B cell (primary cell): Measurements from ENCODE around the gene STMN1. TPM values are rescaled to one million over a fixed set of nuclear protein-coding genes. Genes with fewer than 3 reads are reported as not detected.
A peak's percentile ranks its signal among the peaks of the same experiment; 100 is the strongest.

Source experiments
- ATAC-seq: fragments of 200-7000 bp; cut with Tn5 transposase; one replicate; pipeline ENCODE4 v1.10.0; 2021; ENCODE audit warnings: low read depth, mild to moderate bottlenecking, moderate number of reproducible peaks, moderate library complexity
- CTCF ChIA-PET: fragments of 350-600 bp; sonication (Branson Sonifier 250); formaldehyde crosslinking; loops from one replicate; lab custom pipeline; 2021; ENCODE audit warnings: antibody characterized with exemption, inconsistent platforms; lab: Charles Lee
- POLR2A ChIA-PET: fragments of 350-600 bp; sonication (Branson Sonifier 250); formaldehyde crosslinking; loops from one replicate; lab custom pipeline; 2021; ENCODE audit warnings: antibody characterized with exemption; lab: Charles Lee
- DNase-seq: peaks from one replicate; pipeline ENCODE4 v3.0.0; 2013
- H2AFZ ChIP-seq: 2 replicates; pipeline ENCODE4 v1.6.1; 2012; ENCODE audit warnings: mild to moderate bottlenecking, low read depth, low read length; ENCODE audit not compliant: insufficient read depth, poor library complexity, severe bottlenecking
- H3K27ac ChIP-seq, 2 donors: 1 replicate in 1 of 2; 2 replicates in 1 of 2; pipeline ENCODE4 v1.5.1; 2012 to 2013; ENCODE audit warnings: low read length in 2 of 2, mild to moderate bottlenecking in 2 of 2, moderate library complexity in 1 of 2
- H3K27me3 ChIP-seq, 4 experiments: fragments of 200-600 bp in 1 of 4; sonication (generic) in 1 of 4; replicated peaks in 1 of 4; 1 replicate in 2 of 4; 2 replicates in 2 of 4; pipeline versions ENCODE4 v1.6.1 to v1.7.0; 2013 to 2016; ENCODE audit warnings: low read length in 3 of 4, mild to moderate bottlenecking in 2 of 4, mixed read lengths in 1 of 4, moderate library complexity in 1 of 4; ENCODE audit not compliant: insufficient read depth in 4 of 4, control insufficient read depth in 3 of 4; ENCODE audit errors: control extremely low read depth in 1 of 4
- H3K36me3 ChIP-seq, 2 experiments: replicated peaks in 1 of 2; 1 replicate in 1 of 2; 2 replicates in 1 of 2; pipeline versions ENCODE4 v1.6.1 to v1.7.1; 2013; ENCODE audit warnings: low read length in 1 of 2; ENCODE audit not compliant: insufficient read depth in 2 of 2, control insufficient read depth in 1 of 2; ENCODE audit errors: control extremely low read depth in 1 of 2, extremely low read depth in 1 of 2
- H3K4me1 ChIP-seq, 2 donors: fragments of 200-600 bp in 1 of 2; sonication (generic) in 1 of 2; 1 replicate in 1 of 2; 2 replicates in 1 of 2; pipeline versions ENCODE4 v1.5.1 to v1.6.1; 2013 to 2017; ENCODE audit warnings: low read length in 2 of 2; ENCODE audit not compliant: control insufficient read depth in 2 of 2, insufficient read depth in 2 of 2
- H3K4me2 ChIP-seq: replicated peaks from 2 replicates; pipeline ENCODE3; 2012; ENCODE audit warnings: mild to moderate bottlenecking, low read depth, low read length; ENCODE audit not compliant: poor library complexity, severe bottlenecking
- H3K4me3 ChIP-seq, 5 experiments: fragments of 200-600 bp in 1 of 5; sonication (generic) in 1 of 5; 1 replicate in 3 of 5; 2 replicates in 2 of 5; pipeline versions ENCODE4 v1.5.1 to v1.7.0; 2011 to 2016; ENCODE audit warnings: low read length in 4 of 5, mild to moderate bottlenecking in 4 of 5, low read depth in 2 of 5, control low read depth in 1 of 5, moderate library complexity in 1 of 5; ENCODE audit not compliant: insufficient read depth in 1 of 5; ENCODE audit errors: control extremely low read depth in 1 of 5, extremely low read depth in 1 of 5
- H3K79me2 ChIP-seq: fragments of 200-600 bp; sonication (generic); one replicate; pipeline ENCODE4 v1.6.0; 2016; ENCODE audit warnings: low read length; ENCODE audit not compliant: control insufficient read depth, insufficient read depth
- H3K9ac ChIP-seq: fragments of 200-600 bp; sonication (generic); 2 replicates; pipeline ENCODE4 v1.6.1; 2017; ENCODE audit warnings: mild to moderate bottlenecking, low read length, moderate library complexity
- H3K9me3 ChIP-seq, 3 donors: one replicate each; pipeline versions ENCODE4 v1.6.1 to v1.7.1; 2013; ENCODE audit warnings: low read length in 2 of 3; ENCODE audit not compliant: control insufficient read depth in 2 of 3, insufficient read depth in 1 of 3; ENCODE audit errors: control extremely low read depth in 1 of 3
- H4K20me1 ChIP-seq: 2 replicates; pipeline ENCODE4 v1.6.0; 2012; ENCODE audit warnings: mild to moderate bottlenecking, low read length; ENCODE audit not compliant: insufficient read depth, control insufficient read depth, poor library complexity, severe bottlenecking
- H3K27ac Mint-ChIP-seq: one replicate; pipeline ENCODE4 v1.8.0; 2021; ENCODE audit warnings: mixed read lengths
- H3K27me3 Mint-ChIP-seq: one replicate; pipeline ENCODE4 v1.8.0; 2021; ENCODE audit warnings: mixed read lengths
- H3K4me1 Mint-ChIP-seq: one replicate; pipeline ENCODE4 v1.8.0; 2021; ENCODE audit warnings: mixed read lengths
- H3K4me3 Mint-ChIP-seq: one replicate; pipeline ENCODE4 v1.8.0; 2021; ENCODE audit warnings: mixed read lengths
- H3K9me3 Mint-ChIP-seq: one replicate; pipeline ENCODE4 v1.8.0; 2022; ENCODE audit warnings: mixed read lengths; ENCODE audit not compliant: insufficient read depth
- EZH2 ChIP-seq: IDR thresholded peaks from 2 replicates; pipeline ENCODE4 v1.6.1; 2012; ENCODE audit warnings: borderline replicate concordance, low read depth, mild to moderate bottlenecking, moderate library complexity, low read length; ENCODE audit not compliant: insufficient read depth, poor library complexity, severe bottlenecking
- WGBS: methylation state at CpG from one replicate; pipeline ENCODE4 v1.1.5; 2013; ENCODE audit warnings: missing lambda C conversion rate; ENCODE audit not compliant: insufficient coverage; 5-methylcytosine and 5-hydroxymethylcytosine counted together
- intact Hi-C: fragments of 100-400 bp; cut with micrococcal nuclease; formaldehyde crosslinking; loops from one replicate; pipeline ENCODE4 v1.10.0; 2022
- polyA plus RNA-seq: library from polyadenylated mRNA; depleted of rRNA; stranded (reverse); fragments of >200 nt; gene quantifications from 2 replicates; pipeline ENCODE4 v1.2.3, GENCODE V29; 2012
- total RNA-seq, 2 donors: library from RNA; stranded (reverse); fragments of 120-200 nt in 1 of 2; gene quantifications; 1 replicate in 1 of 2; 2 replicates in 1 of 2; pipeline versions ENCODE4 v1.2.3 to v1.2.4, GENCODE V29; 2013 to 2022
- TF ChIP-seq, protein P1 (sequence below): fragments of 200-600 bp; IDR thresholded peaks from one replicate; pipeline ENCODE4 v1.8.0; 2022; ENCODE audit warnings: antibody characterized with exemption, mild to moderate bottlenecking

STMN1 gene
- total and polyA plus RNA-seq, 2 donors (not counting 1 experiment from before 2014, with no cell fraction given), result 9.9 to 48.0 TPM

DNA sequence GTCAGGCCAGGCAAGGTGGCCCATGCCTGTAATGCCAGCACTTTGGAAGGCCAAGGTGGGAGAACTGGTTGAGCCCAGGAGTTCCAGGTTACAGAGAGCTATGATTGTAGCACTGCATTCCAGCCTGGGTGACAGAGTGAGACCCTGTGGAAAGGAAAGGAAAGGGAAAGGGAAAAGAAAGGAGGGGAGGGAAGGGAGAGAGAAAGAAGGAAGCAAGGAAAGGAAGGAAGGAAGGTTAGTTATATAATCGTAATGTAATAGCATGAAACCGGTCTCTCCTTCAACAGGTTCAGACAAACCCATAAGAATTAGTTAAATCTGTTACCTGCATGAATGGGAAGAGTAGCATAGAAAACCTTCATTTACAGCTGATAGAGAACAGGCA lies 29.5 kb downstream of the STMN1 start:
- H3K4me1 Mint-ChIP-seq, result peaks cover 20% of the 10 kb centered on the region
- Histone ChIP-seq H3K79me2 (no peaks in the 10 kb centered on the region), H3K27ac (no peak overlapping the region), H3K4me3 (no peak overlapping the region), H2AFZ (no peak overlapping the region), H3K4me2 (no peak overlapping the region), H3K9ac (no peak overlapping the region), H3K9me3 (no peaks in the 10 kb centered on the region), H3K27me3 (no peaks in the 10 kb centered on the region), H3K36me3 (no peaks in the 10 kb centered on the region), H3K4me1 (peaks cover 21 to 35% of the 10 kb centered on the region in 2 donors), H4K20me1 (no peaks in the 10 kb centered on the region)
- no CpG with 5 or more reads among the region's 2 CpGs for WGBS
- DNase-seq (no peak), ATAC-seq (no peak)
- peak overlapping the region; percentile 90 for H3K4me3 Mint-ChIP-seq
- TF ChIP-seq EZH2, result no peak
- TF ChIP-seq, protein P1, sequence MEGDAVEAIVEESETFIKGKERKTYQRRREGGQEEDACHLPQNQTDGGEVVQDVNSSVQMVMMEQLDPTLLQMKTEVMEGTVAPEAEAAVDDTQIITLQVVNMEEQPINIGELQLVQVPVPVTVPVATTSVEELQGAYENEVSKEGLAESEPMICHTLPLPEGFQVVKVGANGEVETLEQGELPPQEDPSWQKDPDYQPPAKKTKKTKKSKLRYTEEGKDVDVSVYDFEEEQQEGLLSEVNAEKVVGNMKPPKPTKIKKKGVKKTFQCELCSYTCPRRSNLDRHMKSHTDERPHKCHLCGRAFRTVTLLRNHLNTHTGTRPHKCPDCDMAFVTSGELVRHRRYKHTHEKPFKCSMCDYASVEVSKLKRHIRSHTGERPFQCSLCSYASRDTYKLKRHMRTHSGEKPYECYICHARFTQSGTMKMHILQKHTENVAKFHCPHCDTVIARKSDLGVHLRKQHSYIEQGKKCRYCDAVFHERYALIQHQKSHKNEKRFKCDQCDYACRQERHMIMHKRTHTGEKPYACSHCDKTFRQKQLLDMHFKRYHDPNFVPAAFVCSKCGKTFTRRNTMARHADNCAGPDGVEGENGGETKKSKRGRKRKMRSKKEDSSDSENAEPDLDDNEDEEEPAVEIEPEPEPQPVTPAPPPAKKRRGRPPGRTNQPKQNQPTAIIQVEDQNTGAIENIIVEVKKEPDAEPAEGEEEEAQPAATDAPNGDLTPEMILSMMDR, result no peak
- H3K27me3 Mint-ChIP-seq, result no peaks in the 10 kb centered on the region
- intact Hi-C loops, result no loop called here
- ChIA-PET CTCF (interaction anchor here (2.3 kb wide), 1 partner anchor 26 kb away, joined by 6 read pairs; no protein-coding TSS in a partner anchor), POLR2A (interaction anchor here (0.5 kb wide), 1 partner anchor 8 kb away, joined by 7 read pairs; no protein-coding TSS in a partner anchor)
- H3K27ac Mint-ChIP-seq, result no peak overlapping the region
- H3K9me3 Mint-ChIP-seq, result no peaks in the 10 kb centered on the region

DNA sequence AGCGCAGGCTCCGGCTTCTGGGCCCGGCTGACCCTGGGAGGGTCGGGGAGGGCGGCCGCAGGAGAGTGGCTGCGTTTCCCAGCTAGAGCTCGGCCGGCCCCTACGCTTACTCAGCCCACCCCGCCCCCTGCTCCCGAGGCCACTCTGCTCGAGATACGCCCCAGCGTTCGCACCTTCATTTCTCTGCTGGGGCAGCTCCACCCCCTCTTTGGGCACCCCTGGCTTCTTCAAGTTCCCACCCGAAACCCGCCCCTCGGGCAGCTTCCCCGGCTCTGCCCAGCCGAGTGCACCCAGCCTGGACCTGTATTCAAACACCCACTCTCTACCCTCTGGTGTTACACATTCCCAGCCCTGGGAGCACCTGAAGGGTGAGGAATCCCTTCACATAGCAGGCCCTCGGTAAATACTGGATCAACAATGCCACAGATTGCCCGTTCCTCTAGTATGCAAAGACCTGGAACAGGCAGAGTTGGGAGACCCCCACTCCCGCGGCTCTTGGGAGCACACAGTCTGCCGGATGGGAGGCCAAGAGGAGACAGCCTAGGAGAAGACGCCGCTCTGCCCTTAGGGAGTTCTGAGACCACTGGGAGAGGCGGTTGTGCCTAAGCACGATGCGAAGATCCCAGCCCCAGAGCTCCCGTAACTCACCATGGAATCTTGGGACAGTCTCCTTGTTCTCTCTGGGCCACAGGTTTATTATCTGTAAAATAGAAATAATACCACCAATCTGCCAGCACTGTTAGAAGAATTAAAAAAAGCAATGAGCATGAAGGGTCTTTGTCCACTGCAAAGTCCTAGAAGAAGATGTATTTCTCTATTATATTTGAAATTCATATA lies 30.1 kb downstream of the STMN1 start:
- TF ChIP-seq, protein P1, result no peak
- no peak for TF ChIP-seq EZH2
- Histone ChIP-seq H3K4me1 (peaks cover 21 to 39% of the 10 kb centered on the region in 2 donors), H3K9ac (peak overlapping the region; percentile 76), H3K4me3 (peak overlapping the region in 4 of 5 experiments; percentile 50 to 70 (median 62)), H3K27me3 (no peaks in the 10 kb centered on the region), H4K20me1 (no peaks in the 10 kb centered on the region), H3K79me2 (no peaks in the 10 kb centered on the region), H3K9me3 (no peaks in the 10 kb centered on the region), H3K4me2 (peak overlapping the region; percentile 99), H3K27ac (no peak overlapping the region), H3K36me3 (no peaks in the 10 kb centered on the region), H2AFZ (peak overlapping the region; percentile 95)
- Mint-ChIP-seq H3K27me3 (no peaks in the 10 kb centered on the region), H3K4me3 (peak overlapping the region; percentile 90), H3K9me3 (no peaks in the 10 kb centered on the region), H3K4me1 (peaks cover 20% of the 10 kb centered on the region), H3K27ac (peak overlapping the region; percentile 78)
- ChIA-PET POLR2A (interaction anchor here (0.5 to 1.7 kb wide), 3 partner anchors 20 to 1872 kb away, joined by 3 to 6 read pairs (median 5); partner anchors contain the start of gene MTFR1L), CTCF (interaction anchor here (1.5 to 2.3 kb wide), 4 partner anchors 20 to 122 kb away, joined by 3 to 11 read pairs (median 8); partner anchors contain the start of gene PAFAH2)
- DNase-seq (no peak), ATAC-seq (peak; percentile 42)
- 25% methylated on average over 28 of the region's 32 CpGs for WGBS
- intact Hi-C loops, result loop anchor here (1.0 kb wide), 1 partner anchor 17 kb away; the partner anchor contains the start of gene AUNIP
